ENCODE measurements around the gene CPT1C.

CPT1C gene

DNA sequence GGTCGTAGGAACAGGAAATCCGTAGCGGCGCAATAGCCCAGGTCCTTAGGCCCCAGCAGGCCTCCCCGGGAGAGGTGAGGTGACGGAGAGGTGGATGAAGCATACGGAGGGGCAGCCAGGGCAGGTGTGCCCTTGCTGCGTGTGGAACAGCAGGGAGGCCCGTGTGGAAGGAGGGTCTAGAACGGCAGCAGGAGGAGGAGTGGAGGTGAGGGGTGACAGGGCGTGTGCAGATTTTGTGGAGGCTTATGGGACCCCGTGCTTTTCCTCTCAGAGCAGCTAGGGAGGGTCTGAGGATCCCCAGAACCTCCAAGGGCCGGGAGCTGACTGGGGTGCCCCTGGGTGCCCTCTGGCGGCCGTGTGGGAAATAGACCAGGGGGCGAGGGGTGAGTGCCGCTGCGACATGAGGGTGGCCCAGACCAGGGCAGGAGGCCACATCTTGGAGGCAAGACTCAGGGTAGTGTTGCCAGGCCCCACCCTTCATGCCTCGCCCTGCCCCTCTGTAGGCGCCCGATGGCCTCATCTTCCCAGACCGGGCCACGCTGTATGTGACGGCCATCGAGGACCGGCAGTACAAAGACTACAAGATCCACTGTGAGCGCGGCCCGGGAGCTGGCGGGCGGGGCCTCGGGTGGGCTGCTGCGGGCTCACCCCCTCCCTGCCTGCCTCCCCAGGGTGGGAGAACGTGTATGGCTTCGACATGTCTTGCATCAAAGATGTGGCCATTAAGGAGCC, 6.5 kb upstream of the CPT1C start:
- DNase-seq = no peak

DNA sequence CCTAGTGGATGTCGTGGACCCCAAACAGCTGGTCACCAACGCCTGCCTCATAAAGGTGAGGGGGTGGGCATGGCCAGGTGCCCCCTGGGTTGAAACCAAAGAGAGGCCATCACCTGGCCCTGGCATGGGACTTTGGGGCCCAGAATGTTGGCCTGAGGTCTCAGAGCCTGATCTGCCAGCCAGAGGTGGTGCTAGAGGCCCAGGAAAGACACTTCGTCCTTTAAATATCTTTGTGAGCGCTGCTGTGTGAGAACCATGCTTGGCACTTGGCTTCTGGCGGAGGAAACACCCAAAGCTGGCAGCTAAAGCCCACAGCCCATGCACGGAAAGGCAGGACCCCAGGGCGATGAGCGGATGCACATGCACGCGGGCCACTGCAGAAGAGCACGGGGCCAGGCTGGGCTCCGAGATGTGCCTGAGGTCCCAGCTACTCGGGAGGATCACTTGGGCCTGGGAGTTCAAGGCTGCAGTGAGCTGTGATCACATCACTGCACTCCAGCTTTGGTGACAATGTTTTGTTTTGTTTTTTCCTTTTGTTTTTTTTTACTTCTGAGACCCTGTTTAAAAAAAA, 5.8 kb upstream of the CPT1C start:
- DNase-seq = no peak

DNA sequence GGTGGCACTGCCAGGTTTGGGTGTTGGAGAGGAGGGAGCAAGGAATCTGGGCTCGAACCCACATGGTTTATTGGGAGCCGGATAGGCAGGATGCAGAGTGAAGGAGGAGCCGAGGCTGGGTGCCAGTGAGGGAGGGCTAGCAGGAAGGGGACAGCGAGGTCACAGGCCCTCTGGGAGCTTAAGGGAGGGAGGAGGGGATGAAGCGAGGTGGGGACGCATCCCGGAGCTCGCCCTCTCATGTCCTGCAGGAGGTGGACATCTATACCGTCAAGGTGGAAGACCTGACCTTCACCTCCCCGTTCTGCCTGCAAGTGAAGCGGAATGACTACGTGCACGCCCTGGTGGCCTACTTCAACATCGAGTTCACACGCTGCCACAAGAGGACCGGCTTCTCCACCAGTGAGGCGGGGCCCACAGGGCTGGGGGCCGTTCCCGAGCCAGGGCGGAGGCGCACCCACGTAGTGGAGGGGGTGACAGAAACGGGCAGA, 5.0 kb upstream of the CPT1C start:
- DNase-seq = no peak

DNA sequence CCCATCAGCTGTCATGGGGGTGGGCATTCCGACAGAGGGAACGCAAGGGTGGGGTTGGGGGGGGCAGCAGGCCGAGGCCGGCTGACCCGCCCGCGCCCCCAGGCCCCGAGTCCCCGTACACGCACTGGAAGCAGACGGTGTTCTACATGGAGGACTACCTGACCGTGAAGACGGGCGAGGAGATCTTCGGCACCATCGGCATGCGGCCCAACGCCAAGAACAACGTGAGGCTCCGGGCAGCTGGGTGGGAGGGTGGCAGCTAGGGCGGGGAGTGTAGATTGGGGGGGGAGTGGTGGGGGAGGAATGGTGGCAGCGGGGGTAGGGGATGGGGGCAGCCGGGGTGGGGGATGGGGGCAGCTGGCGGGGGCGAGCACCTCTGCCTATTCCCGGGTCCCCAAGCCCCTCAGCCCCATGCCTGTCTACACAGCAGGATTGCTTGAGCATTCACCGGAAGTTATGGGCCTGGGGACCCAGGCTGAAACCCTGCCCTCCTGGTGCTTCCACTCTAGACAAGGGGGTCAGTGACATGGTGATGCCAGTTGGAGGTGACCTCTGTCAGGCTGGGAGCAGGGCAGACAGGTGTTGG, 4.3 kb upstream of the CPT1C start:
- DNase-seq = no peak

DNA sequence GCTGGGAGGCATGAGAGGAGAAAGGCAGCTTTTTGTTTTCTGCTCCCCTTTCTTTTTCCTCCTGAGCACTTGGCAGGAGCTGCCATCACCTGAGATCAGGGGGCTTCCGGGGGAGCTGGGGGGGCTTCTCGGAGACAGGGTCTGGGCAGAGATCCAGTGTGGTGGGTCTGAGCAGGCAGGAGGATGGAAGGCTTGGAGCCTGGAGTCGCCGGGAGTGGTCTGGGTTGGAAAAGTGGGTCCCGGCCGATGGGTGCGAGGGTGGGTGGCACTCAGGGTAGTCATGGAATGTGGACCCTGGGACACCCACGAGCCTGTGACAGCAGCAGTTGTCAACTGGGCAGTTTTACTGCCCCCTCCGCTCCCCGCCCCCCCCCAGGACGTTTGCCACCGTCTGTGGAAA, 3.8 kb upstream of the CPT1C start:
- no peak for DNase-seq

DNA sequence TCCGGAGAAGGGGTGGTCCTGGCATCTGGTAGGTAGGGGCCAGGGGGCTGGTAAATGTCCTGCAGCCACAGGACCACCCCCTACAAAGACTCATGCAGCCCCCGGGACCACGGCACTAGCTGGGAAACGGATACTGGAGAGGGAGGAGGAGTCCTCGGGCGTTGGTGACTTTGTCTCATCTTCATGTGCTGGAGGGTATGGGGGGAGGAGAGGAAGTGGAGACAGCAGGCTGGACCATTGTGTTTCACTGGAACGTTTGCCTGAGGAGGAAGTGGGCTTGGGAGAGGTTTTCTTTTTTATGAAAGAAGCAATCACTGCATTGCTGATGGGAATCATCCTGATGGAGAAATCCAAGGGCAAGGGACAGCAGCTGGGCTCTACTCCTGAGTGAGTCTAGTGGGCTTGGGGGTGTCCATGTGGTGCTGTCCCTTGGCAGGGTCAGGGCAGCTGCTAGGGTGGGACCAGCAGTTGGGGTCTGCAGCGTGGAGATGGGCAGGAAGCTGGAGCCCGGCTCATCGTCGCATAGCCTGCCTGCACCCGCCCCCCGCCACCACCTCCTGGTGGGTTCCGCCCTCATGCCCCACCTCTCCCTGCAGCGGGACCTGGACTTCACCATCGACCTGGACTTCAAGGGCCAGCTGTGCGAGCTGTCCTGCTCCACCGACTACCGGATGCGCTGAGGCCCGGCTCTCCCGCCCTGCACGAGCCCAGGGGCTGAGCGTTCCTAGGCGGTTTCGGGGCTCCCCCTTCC, 3.2 kb upstream of the CPT1C start:
- DNase-seq = no peak

DNA sequence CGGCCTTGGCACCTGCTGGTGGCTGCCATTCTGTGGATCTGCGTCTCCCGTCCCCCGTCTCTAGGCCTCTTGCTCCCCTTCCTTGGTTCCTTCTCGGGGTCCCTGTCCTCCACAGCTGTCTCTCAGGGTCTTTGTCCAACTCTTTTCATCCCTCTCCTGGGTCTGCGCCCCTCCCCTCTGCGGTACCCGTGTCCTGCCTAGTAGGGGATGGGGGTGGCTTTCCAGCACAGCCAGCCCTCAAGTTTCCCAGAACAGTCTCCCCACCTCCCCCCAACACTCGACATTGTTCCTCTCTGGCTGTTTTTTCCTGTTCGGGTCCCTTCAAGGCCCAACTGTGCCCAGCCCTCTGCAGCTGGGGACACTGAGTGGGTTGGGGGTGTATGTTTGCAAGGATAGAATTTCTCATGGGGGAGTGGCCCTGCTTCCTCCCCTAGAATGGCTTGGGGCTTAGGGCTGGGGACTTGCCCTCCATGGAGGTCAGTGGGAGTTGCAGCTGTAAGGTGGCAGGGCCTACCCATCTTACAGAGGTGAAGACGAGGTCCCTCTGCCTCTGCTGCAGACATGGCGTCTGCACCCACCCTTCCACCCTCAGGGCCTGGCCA, 2.3 kb upstream of the CPT1C start:
- DNase-seq = no peak

DNA sequence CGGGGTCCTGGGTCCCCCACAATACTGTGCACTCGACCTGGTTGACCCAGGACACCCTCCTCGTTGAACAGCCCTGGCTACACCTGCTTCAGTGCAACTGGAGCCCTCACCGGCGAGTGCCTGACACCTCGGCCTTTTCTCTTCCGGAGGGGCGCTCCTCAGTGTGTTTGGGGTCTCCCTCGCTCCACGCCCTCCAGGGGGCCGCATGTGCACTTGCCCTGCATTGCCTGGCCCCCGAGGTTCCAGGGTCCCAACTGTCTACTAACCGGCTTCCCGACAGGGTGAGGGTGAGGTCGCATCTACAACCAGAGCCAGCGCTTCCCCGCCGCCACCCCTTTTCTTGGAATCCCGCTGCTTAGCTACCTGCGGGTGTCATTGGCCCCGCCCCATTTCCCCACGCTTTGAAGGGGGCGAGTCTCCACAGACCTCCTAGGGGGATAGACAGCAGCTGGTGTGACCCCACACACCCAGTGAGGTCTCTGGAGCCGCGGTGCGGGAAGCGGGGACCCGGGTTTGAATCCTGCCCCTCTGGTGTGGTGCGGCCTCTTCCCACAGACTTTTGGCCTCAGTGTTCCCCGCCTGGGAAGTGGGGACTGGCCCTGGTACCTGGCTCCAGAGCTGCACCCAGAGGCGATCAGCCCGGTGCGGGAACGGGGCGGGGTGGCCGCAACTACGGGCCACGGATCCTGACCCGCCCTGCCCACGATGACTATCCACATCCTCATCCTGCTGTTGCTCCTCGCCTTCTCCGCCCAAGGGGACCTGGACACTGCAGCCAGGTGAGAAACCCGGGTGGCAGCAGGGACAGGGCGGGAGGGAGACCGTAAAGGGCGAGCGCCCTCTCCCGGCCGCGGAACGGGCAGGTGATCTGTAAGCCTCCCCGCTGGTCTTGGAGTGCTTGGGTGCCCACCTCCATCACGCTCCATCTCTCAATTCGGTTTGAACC, 1.5 kb upstream of the CPT1C start, which contains the start of gene ADM5:
Gene ADM5, plus strand, starts transcription at position 462 of the 946 bp plus-strand sequence. Its CDS starts 244 bp downstream, at position 706.
- DNase-seq = peak; percentile 76

DNA sequence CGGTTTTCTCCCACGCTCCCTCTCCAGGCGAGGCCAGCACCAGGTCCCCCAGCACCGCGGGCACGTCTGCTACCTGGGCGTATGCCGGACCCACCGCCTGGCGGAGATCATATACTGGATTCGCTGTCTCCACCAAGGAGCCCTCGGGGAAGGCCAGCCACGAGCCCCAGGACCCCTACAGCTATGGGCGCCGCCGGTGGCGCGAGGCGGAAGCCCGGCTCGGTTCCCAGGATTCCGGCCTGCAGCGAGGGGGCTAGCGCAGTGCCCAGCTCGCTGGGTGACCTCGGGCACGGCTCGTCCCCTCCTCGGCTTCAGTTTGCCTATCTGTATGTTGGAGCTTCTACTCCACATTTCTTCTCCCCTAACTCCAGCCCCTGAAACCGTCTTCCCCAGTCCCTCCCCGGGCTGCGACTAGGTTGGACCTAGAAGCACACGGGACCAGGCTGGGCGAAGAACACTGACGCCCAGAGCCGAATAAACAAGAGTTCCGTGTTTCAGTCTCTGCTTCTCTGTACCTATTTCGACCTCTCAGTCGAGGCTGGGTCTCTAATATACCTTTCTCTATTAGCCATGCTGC, 749 bp upstream of the CPT1C start:
- DNase-seq = no peak

DNA sequence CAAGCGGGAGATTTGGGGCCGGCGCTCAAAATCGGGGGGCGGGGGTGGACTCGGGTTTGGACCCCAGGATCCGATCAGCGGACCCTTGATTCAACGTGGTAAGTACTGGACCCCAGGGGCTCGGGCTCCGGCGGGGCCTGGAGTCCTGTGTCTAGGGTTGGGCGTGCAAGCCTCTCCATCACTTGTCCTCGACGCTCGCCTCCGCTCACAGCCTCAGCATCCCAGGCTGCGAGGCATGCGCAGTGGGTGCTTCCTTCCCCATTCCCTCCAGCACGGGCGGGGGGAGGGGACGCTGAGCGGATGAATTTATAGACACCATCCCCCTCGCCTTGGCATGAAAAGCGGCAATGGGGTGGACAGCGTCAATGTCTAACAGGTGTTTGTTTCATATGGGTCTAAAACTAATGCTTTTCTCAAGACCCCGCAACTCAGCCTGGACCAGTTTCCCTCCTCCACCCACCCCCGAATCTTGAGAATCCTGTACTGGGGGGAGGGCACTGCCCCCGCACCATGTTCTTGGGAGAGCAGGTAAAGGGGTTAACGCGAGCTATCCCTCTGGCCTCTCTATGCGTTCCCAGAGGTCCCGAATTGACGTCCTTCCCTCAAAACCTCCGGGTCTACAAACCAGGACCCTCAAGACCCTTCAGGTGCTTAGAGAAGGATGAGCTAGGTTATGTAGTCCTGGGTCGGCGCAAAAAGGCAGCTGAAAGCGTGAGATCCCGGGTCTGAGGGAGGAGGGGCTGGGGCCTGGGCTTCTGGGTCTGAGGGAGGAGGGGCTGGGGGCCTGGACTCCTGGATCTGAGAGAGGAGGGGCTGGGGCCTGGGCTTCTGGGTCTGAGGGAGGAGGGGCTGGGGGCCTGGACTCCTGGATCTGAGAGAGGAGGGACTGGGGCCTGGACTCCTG, 579 bp downstream of the CPT1C start:
- peak; percentile 91 for DNase-seq

DNA sequence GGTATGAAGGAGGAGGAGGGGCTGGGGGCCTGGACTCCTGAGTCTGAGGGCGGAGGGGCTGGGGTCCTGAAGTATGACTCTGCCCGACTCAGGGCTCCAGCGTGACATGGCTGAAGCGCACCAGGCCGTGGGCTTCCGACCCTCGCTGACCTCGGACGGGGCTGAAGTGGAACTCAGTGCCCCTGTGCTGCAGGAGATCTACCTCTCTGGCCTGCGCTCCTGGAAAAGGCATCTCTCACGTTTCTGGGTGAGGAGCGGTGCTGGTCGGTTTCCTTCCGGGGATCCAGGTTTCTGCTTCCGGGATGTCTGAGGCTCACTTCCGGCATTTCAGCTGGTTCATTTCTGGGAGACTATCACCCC, 1.2 kb downstream of the CPT1C start:
- DNase-seq = no peak

DNA sequence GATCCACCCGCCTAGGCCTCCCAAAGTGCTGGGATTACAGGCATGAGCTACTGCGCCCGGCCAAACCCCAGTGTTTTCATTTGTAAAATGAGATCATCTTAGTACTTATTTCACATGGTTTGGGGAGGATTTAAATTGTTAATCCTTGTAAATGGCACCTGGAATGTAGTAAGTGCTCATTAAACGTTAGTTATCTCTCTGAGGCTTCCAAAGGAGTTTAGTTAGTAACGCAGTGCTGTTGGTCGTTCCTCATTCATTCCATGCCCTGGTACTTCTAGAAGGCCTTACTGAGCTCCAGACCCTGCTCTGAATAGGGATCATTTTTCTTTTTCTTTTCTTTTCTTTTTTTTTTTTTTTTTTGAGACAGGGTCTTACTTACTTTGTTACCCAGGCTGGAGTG, 5.2 kb downstream of the CPT1C start:
- no peak for DNase-seq

DNA sequence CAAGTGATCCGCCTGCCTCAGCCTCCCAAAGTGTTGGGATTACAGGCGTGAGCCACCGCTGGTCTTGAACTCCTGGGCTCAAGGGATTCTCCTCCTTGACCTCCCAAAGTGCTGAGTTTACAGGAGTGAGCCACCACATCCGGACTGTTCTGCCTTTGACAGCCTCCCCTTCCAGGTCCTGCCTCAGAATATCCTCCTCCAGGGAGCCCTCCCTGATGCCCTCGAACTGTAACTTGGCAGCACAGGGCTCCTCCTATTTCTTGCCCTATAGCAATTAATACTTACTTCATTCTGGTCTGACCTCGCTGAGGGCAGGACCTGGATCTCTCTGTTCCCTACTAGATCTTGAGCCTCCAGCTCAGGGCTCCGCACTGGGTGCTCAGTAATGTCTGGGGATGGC, 5.9 kb downstream of the CPT1C start:
- no peak for DNase-seq

DNA sequence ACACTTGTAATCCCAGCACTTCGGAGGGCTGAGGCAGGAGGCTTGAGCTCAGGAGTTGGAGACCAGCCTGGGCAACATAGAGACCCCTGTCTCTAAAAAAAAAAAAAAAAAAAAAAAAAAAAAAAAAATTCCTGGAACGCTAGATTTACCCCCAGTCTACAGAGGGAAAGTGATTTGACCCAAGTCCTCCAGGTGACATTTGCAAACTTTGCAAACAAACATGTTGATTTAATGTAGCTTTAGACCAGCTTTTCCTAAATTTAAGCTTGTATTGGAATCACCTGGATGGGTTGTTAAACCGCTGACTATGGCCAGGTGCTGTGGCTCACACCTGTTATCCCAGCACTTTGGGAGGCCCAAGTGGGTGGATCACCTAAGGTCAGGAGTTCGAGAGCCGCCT, 8.4 kb downstream of the CPT1C start:
- DNase-seq = no peak

DNA sequence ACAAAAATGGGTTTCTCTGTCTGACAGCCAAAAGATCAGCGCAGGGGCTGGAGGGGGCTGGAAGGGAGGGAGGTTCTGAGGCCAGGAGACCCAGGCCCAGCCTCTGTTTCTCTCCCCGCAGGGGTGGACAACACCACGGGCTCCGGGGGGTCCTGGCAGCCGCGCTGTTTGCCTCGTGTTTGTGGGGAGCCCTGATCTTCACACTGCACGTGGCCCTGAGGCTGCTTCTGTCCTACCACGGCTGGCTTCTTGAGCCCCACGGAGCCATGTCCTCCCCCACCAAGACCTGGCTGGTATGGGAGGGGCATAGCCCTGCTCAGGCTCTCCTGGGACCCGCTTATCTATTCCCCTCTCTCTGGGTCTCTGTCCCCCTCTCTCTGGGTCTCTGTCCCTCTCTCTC, 9.6 kb downstream of the CPT1C start:
- DNase-seq = no peak

DNA sequence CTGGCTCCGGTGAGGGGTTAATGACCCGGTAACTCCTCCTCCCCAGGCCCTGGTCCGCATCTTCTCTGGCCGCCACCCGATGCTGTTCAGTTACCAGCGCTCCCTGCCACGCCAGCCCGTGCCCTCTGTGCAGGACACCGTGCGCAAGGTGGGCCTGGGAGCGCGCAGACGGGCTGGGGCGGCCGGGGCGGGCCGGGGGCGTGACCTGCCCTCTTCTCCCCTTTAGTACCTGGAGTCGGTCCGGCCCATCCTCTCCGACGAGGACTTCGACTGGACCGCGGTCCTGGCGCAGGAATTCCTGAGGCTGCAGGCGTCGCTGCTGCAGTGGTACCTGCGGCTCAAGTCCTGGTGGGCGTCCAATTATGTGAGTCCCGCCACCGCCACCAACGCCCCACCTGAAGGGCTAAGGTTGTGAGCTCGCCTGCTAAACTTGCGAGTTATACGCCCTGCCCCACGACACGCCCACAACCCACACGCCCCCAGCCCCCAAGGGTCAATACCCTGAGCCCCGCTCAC, 10.4 kb downstream of the CPT1C start:
- DNase-seq = no peak

DNA sequence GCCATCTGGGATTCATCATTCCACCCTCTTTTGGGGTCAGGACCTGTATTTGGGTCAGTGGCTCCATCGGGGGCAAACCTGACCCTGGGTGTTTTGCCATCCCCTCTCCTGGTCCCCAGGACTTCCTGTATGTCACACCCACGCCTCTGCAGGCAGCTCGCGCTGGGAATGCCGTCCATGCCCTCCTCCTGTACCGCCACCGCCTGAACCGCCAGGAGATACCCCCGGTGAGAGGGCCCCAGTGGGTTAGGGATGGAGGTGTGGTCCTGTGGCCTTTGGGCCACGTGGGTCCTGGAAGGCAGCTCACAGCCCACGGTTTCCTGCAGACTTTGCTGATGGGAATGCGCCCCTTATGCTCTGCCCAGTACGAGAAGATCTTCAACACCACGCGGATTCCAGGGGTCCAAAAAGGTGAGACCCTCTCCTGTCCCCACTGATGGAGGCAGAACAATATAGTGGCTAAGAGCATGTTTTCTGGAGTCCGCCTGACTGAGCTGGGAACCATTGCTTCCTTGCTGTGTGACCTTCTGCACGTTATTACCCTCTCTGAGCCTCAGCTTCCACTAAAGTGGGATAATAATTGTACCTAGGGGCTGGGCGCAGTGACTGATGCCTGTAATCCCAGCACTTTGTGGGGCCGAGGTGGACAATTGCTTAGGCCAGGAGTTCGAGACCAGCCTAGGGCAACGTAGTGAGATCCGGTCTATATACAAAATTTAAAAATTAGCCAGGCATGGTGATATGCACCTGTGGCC, 14.1 kb downstream of the CPT1C start:
- no peak for DNase-seq

DNA sequence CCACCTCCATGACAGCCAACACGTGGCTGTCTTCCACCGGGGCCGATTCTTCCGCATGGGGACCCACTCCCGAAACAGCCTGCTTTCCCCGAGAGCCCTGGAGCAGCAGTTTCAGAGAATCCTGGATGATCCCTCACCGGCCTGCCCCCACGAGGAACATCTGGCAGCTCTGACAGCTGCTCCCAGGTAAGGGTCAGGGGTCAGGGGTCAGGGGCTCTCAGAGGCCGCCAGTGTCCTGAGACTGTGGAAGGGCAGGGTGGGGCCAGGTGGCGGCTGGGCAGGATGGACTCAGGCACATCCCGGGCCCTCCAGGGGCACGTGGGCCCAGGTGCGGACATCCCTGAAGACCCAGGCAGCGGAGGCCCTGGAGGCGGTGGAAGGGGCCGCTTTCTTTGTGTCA, 15.0 kb downstream of the CPT1C start:
- no peak for DNase-seq

DNA sequence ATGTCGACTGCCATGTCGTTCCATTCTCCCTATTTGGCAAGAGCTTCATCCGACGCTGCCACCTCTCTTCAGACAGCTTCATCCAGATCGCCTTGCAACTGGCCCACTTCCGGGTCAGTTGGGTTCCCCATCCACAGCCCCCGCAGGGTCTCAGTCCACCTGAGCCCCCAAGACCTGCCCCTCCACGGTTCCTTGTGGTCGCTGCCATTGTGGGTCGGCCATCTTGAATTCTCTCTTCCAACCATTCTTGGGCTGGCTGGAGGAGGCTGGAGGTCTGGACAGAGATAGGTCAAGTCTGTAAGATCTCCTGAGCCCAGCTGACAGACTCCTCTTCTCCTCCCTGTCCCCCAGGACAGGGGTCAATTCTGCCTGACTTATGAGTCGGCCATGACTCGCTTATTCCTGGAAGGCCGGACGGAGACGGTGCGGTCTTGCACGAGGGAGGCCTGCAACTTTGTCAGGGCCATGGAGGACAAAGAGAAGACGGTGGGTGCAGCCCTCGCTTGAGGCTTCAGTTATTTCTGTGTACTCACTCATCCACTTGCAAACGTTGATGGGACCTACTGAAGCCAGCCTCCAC, 19.5 kb downstream of the CPT1C start:
- no peak for DNase-seq
